ENCODE results near the gene LIPG.

GRCh38 chr18:49531678-49532153 lies 30.1 kb upstream of the LIPG start:
- TF ChIP-seq CTCF (IDR thresholded peaks at IDR 0.05) = no peak
- no peak for TF ChIP-seq POLR2AphosphoS5 (IDR thresholded peaks at IDR 0.05)

Measured in esophagus muscularis mucosa (tissue), 3 donors.